GM12864 (cell line): ENCODE data around the gene DGKI.

Experiments used
- DNase-seq: peaks from one replicate; pipeline ENCODE4 v3.0.0-alpha.2; 2011; ENCODE audit warnings: low read depth
- H3K4me3 ChIP-seq: 2 replicates; pipeline ENCODE4 v1.5.1; 2011; ENCODE audit warnings: mild to moderate bottlenecking, low read depth, low read length, control low read depth
- TF ChIP-seq, protein P1 (sequence below): IDR thresholded peaks from 2 replicates; pipeline ENCODE4 v1.5.1; 2011; ENCODE audit warnings: low read depth, mild to moderate bottlenecking, moderate library complexity, low read length, control low read depth, inconsistent platforms; ENCODE audit errors: missing control alignments

DGKI gene

DNA sequence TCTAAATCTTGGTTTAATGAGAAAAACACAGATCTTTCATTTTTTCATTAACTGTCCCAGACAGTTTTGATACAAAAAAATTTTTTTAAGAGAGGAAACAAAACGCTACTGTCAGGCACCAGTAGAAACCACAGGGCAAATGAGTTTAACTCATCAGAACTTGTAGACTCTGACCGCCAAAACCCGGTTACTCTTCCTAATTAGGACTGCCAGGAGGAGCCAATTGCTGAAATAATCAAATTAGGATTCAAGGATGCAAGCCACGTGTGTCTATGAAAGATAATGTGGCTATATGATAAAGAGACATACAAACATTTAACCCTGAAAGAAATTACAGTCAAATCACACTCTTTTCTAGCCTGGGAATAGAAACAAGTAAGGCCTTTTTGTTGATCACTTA, 154.4 kb downstream of the DGKI start:
- no peak overlapping the region for H3K4me3 ChIP-seq
- TF ChIP-seq, protein P1, sequence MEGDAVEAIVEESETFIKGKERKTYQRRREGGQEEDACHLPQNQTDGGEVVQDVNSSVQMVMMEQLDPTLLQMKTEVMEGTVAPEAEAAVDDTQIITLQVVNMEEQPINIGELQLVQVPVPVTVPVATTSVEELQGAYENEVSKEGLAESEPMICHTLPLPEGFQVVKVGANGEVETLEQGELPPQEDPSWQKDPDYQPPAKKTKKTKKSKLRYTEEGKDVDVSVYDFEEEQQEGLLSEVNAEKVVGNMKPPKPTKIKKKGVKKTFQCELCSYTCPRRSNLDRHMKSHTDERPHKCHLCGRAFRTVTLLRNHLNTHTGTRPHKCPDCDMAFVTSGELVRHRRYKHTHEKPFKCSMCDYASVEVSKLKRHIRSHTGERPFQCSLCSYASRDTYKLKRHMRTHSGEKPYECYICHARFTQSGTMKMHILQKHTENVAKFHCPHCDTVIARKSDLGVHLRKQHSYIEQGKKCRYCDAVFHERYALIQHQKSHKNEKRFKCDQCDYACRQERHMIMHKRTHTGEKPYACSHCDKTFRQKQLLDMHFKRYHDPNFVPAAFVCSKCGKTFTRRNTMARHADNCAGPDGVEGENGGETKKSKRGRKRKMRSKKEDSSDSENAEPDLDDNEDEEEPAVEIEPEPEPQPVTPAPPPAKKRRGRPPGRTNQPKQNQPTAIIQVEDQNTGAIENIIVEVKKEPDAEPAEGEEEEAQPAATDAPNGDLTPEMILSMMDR = no peak
- DNase-seq = no peak

DNA sequence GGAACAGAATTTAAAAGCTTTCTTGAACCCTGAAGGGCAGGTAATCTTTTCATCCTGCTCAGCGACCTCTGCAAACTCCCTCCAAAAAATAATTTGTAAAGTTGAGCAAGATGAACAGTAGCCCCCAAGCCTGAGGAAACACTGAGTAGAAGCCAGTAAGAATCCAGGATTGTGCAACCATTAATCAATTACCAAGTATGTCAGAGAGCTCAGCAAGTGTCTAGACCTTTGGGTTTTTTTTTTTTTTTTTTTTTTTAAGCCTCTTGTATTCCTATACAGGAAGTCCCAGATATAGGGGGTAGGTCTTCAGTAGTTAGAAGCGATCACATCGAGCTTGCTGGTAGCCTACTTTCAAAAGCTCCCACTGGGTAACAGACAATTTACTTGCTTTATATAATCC, 155.2 kb downstream of the DGKI start:
- no peak for DNase-seq
- H3K4me3 ChIP-seq = no peak overlapping the region
- TF ChIP-seq, protein P1 = no peak

DNA sequence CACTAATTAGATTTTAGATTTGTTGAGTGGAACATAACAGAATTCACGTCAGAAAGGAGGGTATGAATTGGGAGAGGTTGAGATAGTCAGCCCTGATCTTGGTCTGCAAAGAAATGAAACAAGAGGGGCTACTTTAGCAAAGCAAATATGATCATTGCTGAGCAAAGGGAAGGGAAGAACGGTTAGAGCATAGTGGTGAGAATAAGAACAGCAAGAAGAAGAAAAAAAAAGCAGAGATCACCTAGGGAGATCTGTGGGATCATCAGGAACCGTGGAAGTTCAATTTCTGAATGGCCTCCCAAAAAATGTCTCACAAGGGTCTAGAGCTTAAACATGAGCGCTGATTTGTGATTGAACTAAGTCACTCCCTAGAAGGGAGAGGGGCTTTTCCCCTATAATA, 156.1 kb downstream of the DGKI start:
- no peak overlapping the region for H3K4me3 ChIP-seq
- TF ChIP-seq, protein P1 = no peak
- no peak for DNase-seq

DNA sequence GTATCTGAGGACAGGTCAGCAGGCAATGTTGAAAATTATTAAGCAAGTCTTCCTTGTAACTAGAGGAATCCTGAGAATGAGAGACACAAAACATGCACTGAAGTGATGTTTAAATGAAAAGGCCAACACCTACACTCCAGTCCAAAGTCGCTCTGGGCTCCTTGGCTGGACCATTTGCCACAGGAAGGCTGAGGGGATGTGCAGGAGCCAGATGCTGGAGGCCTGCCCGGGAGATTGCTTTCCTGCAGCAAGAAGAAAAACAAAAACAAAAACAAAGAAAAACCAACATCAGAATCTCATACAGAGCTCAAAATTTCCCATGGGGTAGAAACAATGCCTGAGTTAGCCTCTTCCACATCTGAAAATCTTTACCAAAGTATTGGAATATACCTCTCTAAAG, 157.0 kb downstream of the DGKI start:
- TF ChIP-seq, protein P1 = no peak
- H3K4me3 ChIP-seq = no peak overlapping the region
- DNase-seq = no peak

DNA sequence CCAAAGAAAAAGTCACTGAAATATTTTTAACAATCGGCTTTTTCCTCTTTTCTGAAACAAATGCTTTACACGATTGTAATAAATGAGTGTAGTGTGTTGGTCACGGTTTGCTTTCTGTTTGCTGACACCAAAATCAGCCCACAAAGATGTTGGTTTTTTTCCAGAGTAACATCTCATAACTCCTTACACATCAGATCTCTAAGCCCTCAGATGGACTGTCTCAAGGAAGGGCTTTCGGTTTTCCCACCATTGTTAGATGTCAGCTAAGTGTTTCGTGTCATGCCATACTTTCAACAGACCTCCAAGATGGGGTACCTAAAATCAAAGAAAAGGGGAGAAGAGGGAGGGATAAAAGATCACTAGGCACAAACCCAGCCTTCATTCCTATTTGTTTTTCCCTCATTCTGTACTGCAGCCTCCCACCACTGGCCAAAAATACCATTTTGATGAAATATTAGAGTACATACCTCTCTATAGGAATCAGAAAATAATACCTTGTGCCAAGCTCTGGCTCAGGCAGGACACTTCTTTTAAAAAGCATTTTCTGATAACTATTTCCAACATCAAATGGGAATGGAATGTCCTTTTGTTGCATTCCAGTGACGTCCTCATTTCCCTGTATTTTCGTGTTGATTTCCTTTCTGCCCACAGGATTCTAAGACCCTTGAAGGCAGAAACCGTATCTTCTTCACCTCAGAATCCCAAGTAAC, 159.1 kb downstream of the DGKI start:
- DNase-seq = no peak
- TF ChIP-seq, protein P1 = no peak
- no peak overlapping the region for H3K4me3 ChIP-seq

DNA sequence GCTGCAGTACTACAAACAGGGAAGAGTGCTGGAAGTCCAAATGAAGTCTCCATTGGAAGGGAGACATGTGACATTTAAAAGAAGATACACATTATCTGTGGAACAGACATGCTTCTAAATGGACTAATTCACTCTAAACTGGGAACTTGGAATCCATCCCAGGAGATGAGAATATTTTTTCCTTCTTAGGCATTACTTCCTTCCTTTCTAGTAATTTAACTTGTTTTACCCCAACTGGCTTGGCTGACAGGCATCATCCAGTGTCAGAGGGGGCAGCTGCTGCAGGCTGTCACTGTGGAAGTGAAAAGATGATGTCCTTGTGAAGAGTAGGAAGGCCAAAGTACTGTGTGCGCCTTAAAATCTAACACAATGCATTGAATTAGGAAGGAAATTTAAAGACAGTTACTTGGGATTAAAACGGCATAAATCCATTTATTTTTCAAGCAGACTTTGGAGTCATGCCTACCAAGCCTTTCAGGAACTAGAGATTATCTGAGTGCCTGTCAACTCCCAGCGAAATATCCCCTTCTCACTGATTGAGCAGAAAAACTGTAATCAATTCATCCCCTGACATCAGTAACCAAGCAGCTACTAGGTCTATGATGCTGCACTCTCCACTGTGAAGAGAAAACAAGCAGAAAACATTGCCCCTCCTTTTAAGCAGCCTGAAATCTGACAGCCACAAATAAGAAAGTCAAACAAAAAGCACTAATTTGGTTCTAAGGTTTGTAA, 161.2 kb downstream of the DGKI start:
- H3K4me3 ChIP-seq = no peak overlapping the region
- TF ChIP-seq, protein P1 = no peak
- no peak for DNase-seq

DNA sequence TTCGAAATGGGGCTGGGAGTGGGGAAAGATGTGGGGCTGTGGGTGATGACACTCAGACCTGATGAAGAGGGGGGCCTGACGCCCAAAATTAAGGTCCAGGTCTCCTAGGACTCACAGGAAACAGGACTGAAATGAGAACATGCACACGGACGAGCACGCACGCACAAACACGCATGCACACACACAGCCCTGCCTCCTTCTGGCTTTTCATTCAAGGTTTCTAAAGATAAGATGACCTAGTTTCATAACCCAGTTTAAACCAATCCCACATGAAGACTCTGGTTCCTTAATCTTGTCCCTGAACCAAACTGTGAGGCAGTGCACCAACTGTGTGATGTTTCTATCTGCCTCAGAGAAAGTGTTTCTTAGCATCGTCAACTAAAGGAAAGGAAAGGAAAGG, 162.0 kb downstream of the DGKI start:
- no peak for DNase-seq
- TF ChIP-seq, protein P1 = no peak
- no peak overlapping the region for H3K4me3 ChIP-seq
